ENCODE results near the gene CCDC167. TPM values are rescaled to one million over a fixed set of nuclear protein-coding genes. Genes with fewer than 3 reads are reported as not detected.

The CCDC167 gene
- 10 to 100 TPM; 39.2 to 78.5 TPM for total RNA-seq

GRCh38 chr6:37499433-37500293 is at the start of gene CCDC167:
Gene CCDC167, minus strand, starts transcription at chr6:37499893. Its CDS starts 30 bp downstream, at chr6:37499863.
- Mint-ChIP-seq H3K27me3 (no peaks in the 10 kb centered on the region), H3K4me3 (peak within 1 kb of the TSS; percentile 86), H3K9me3 (no peaks in the 10 kb centered on the region), H3K4me1 (peaks cover 56% of the 10 kb centered on the region), H3K27ac (peak within 1 kb of the TSS; percentile 92), H3K36me3 (ENCODE audit: low read depth) (peaks cover 44% of the 10 kb centered on the region)
- ATAC-seq (replicated peaks), result peak; percentile 72

GRCh38 chr6:37549154-37549553 is 49.5 kb upstream of the CCDC167 start:
- H3K27ac Mint-ChIP-seq, result no peak overlapping the region
- H3K4me1 Mint-ChIP-seq, result peaks cover 17% of the 10 kb centered on the region
- H3K36me3 Mint-ChIP-seq (ENCODE audit: low read depth), result no peaks in the 10 kb centered on the region
- no peak for ATAC-seq (replicated peaks)
- H3K9me3 Mint-ChIP-seq, result no peaks in the 10 kb centered on the region
- H3K4me3 Mint-ChIP-seq, result no peak overlapping the region
- no peaks in the 10 kb centered on the region for H3K27me3 Mint-ChIP-seq

- Mint-ChIP-seq H3K4me3 (peak overlapping the region; percentile 42), H3K9me3 (no peaks in the 10 kb centered on the region), H3K36me3 (ENCODE audit: low read depth) (no peaks in the 10 kb centered on the region), H3K27me3 (no peaks in the 10 kb centered on the region), H3K27ac (peak overlapping the region; percentile 75), H3K4me1 (peaks cover 8% of the 10 kb centered on the region)
- no peak for ATAC-seq (replicated peaks)
Measured at GRCh38 chr6:37548067-37548674, 48.5 kb upstream of the CCDC167 start.

- Mint-ChIP-seq H3K36me3 (ENCODE audit: low read depth) (no peaks in the 10 kb centered on the region), H3K27ac (peak overlapping the region; percentile 75), H3K9me3 (no peaks in the 10 kb centered on the region), H3K4me1 (peaks cover 8% of the 10 kb centered on the region), H3K27me3 (no peaks in the 10 kb centered on the region), H3K4me3 (peak overlapping the region; percentile 42)
- peak; percentile 52 for ATAC-seq (replicated peaks)
Measured at GRCh38 chr6:37547564-37548061, 47.9 kb upstream of the CCDC167 start.

- Mint-ChIP-seq H3K27me3 (no peaks in the 10 kb centered on the region), H3K36me3 (ENCODE audit: low read depth) (no peaks in the 10 kb centered on the region), H3K4me1 (peaks cover 8% of the 10 kb centered on the region), H3K4me3 (no peak overlapping the region), H3K27ac (no peak overlapping the region), H3K9me3 (no peaks in the 10 kb centered on the region)
- ATAC-seq (replicated peaks), result peak; percentile 57
Measured at GRCh38 chr6:37546141-37546871, 46.6 kb upstream of the CCDC167 start.

GRCh38 chr6:37544530-37544929 is 44.8 kb upstream of the CCDC167 start:
- H3K27ac Mint-ChIP-seq, result no peak overlapping the region
- no peak for ATAC-seq (replicated peaks)

GRCh38 chr6:37543361-37543760 is 43.7 kb upstream of the CCDC167 start:
- Mint-ChIP-seq H3K4me1 (peaks cover 8% of the 10 kb centered on the region), H3K27me3 (no peaks in the 10 kb centered on the region), H3K36me3 (ENCODE audit: low read depth) (no peaks in the 10 kb centered on the region), H3K9me3 (no peaks in the 10 kb centered on the region), H3K4me3 (no peak overlapping the region), H3K27ac (no peak overlapping the region)
- no peak for ATAC-seq (replicated peaks)

More at GRCh38 chr6:37544530-37544929, 44.8 kb upstream of the CCDC167 start:
- Mint-ChIP-seq H3K27me3 (no peaks in the 10 kb centered on the region), H3K9me3 (no peaks in the 10 kb centered on the region), H3K36me3 (ENCODE audit: low read depth) (no peaks in the 10 kb centered on the region), H3K4me3 (no peak overlapping the region), H3K4me1 (peaks cover 8% of the 10 kb centered on the region)

- Mint-ChIP-seq H3K27ac (no peak overlapping the region), H3K4me3 (no peak overlapping the region), H3K9me3 (no peaks in the 10 kb centered on the region), H3K4me1 (peaks cover 4% of the 10 kb centered on the region), H3K27me3 (no peaks in the 10 kb centered on the region), H3K36me3 (ENCODE audit: low read depth) (no peaks in the 10 kb centered on the region)
- no peak for ATAC-seq (replicated peaks)
Measured at GRCh38 chr6:37541346-37541745, 41.7 kb upstream of the CCDC167 start.

- H3K36me3 Mint-ChIP-seq (ENCODE audit: low read depth), result no peaks in the 10 kb centered on the region
- no peaks in the 10 kb centered on the region for H3K9me3 Mint-ChIP-seq
- peaks cover 4% of the 10 kb centered on the region for H3K4me1 Mint-ChIP-seq
- ATAC-seq (replicated peaks), result no peak
- no peak overlapping the region for H3K27ac Mint-ChIP-seq
- H3K27me3 Mint-ChIP-seq, result no peaks in the 10 kb centered on the region
- H3K4me3 Mint-ChIP-seq, result no peak overlapping the region
Measured at GRCh38 chr6:37540390-37540789, 40.7 kb upstream of the CCDC167 start.

GRCh38 chr6:37540029-37540352 is 40.3 kb upstream of the CCDC167 start:
- no peaks in the 10 kb centered on the region for H3K27me3 Mint-ChIP-seq
- no peak overlapping the region for H3K4me3 Mint-ChIP-seq
- H3K4me1 Mint-ChIP-seq, result peaks cover 2% of the 10 kb centered on the region
- ATAC-seq (replicated peaks), result peak; percentile 67
- no peaks in the 10 kb centered on the region for H3K36me3 Mint-ChIP-seq (ENCODE audit: low read depth)
- no peaks in the 10 kb centered on the region for H3K9me3 Mint-ChIP-seq
- no peak overlapping the region for H3K27ac Mint-ChIP-seq

- H3K36me3 Mint-ChIP-seq (ENCODE audit: low read depth), result no peaks in the 10 kb centered on the region
Measured at GRCh38 chr6:37539171-37540028, 39.7 kb upstream of the CCDC167 start.

GRCh38 chr6:37538107-37538506 is 38.4 kb upstream of the CCDC167 start:
- Mint-ChIP-seq H3K27me3 (no peaks in the 10 kb centered on the region), H3K4me3 (no peak overlapping the region), H3K36me3 (ENCODE audit: low read depth) (no peaks in the 10 kb centered on the region), H3K27ac (no peak overlapping the region), H3K4me1 (no peaks in the 10 kb centered on the region), H3K9me3 (no peaks in the 10 kb centered on the region)
- no peak for ATAC-seq (replicated peaks)

More at GRCh38 chr6:37539171-37540028, 39.7 kb upstream of the CCDC167 start:
- H3K9me3 Mint-ChIP-seq, result no peaks in the 10 kb centered on the region
- no peak overlapping the region for H3K27ac Mint-ChIP-seq
- no peaks in the 10 kb centered on the region for H3K27me3 Mint-ChIP-seq
- H3K4me1 Mint-ChIP-seq, result no peaks in the 10 kb centered on the region
- H3K4me3 Mint-ChIP-seq, result no peak overlapping the region
- no peak for ATAC-seq (replicated peaks)

- Mint-ChIP-seq H3K27ac (no peak overlapping the region), H3K9me3 (no peaks in the 10 kb centered on the region), H3K27me3 (no peaks in the 10 kb centered on the region), H3K4me3 (no peak overlapping the region), H3K4me1 (no peaks in the 10 kb centered on the region), H3K36me3 (ENCODE audit: low read depth) (no peaks in the 10 kb centered on the region)
- ATAC-seq (replicated peaks), result no peak
Measured at GRCh38 chr6:37537548-37537947, 37.9 kb upstream of the CCDC167 start.

Measured in activated T-helper 17 cell treated with anti-CD3 and anti-CD28 coated beads, Interleukin-2, amount 50 U/mL, for 72 hours (primary cell).